GM12874 (cell line): ENCODE measurements around the gene CPNE2.

ENCODE experiments used
- CTCF ChIP-seq: IDR thresholded peaks from 2 replicates; pipeline ENCODE4 v1.5.1; 2011; ENCODE audit warnings: low read depth, mild to moderate bottlenecking, control low read depth, low read length, moderate library complexity; ENCODE audit not compliant: insufficient read depth

Gene CPNE2

GRCh38 chr16:57152096-57153093 lies 60.0 kb downstream of the CPNE2 start:
- TF ChIP-seq CTCF: no peak

- no peak for TF ChIP-seq CTCF
These were observed 61.5 kb downstream of the CPNE2 start for GRCh38 chr16:57153841-57154240.

GRCh38 chr16:57155702-57156350 lies 63.4 kb downstream of the CPNE2 start:
- no peak for TF ChIP-seq CTCF

DNA sequence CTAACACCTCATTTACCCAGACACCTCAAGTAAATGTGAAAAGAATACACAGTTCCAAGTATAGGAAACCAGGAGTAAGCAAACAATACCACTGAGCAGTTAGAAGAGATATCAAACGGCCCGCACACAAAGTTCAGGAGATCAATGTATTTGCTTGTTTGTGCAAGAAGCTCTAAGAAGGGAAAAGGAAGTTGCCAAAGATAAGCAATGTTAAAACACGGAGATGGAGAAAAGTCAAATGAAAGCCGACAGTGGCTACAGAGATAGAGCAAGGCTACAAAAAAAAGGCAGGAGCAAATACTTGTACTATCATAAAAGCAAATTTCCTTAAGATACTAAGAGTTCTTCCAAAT lies 63.9 kb downstream of the CPNE2 start:
- TF ChIP-seq CTCF: no peak

GRCh38 chr16:57157533-57157932 lies 65.2 kb downstream of the CPNE2 start:
- TF ChIP-seq CTCF: no peak

DNA sequence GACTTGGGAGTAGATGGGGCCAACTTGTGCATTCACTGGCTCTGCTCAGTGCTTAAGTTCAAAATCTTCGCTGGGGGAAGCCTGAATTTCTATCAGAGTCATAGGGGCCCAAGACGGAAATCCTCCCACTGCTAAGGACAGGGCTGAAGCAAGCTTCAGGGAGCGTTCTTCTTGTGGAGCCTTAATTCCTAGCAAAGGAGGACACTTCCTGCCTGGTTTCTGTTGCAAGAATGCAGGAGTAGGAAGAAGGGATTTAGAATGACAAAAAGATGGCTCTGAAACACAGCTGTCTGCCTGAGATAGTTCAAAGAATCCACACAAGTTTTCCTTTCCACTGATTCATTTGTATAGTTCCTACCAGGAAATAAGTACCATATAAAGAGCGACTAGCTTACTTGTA lies 67.1 kb downstream of the CPNE2 start:
- no peak for TF ChIP-seq CTCF

DNA sequence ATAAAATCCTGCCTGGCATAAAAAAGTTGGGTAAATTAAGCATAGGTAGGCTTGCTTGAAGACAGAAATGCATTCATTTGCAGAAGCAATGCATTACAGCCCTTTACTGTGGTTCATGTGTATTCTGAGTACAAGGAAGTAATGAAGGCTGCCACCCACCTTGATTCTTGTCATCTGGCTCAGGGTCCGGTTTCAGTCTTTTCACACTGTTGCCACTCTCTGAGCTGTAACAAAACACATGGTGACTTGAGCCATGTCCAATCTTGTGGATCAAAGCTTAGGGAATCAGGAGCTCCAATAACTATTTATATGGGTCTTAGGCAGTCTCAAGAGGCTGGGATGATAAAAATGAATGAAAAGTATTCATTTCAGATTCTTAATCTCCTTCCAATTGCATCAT lies 71.5 kb downstream of the CPNE2 start:
- TF ChIP-seq CTCF: no peak
